G401 (cell line): ENCODE data around the gene TAS2R40. TPM values are rescaled to one million over a fixed set of nuclear protein-coding genes. Genes with fewer than 3 reads are reported as not detected.

Experiments
- DNase-seq: peaks from one replicate; pipeline ENCODE4 v3.0.0-alpha.2; 2015; ENCODE audit warnings: low spot score
- in situ Hi-C: cut with HindIII; loops from 2 replicates; pipeline ENCODE4 v1.10.0; 2016; ENCODE audit warnings: low sequenced_read_pairs, mixed read lengths
- total RNA-seq: library from RNA; depleted of rRNA; stranded (reverse); fragments of >200 nt; shearing (Covaris generic); gene quantifications from 2 replicates; pipeline ENCODE4 v1.2.3, GENCODE V29; 2014

Gene TAS2R40
- total RNA-seq, 1 experiment from 2014 or later = not detected

GRCh38 chr7:143217806-143218205 lies 4.0 kb upstream of the TAS2R40 start:
- no peak for DNase-seq
- in situ Hi-C loops = loop anchor here (25.0 kb wide), 2 partner anchors 206 to 356 kb away; partner anchors contain the start of gene EPHB6

GRCh38 chr7:143221286-143221685 lies 551 bp upstream of the TAS2R40 start:
- in situ Hi-C loops = loop anchor here (25.0 kb wide), 2 partner anchors 209 to 359 kb away; partner anchors contain the start of gene EPHB6
- no peak for DNase-seq

GRCh38 chr7:143222782-143223181 lies 945 bp downstream of the TAS2R40 start:
- DNase-seq = no peak
- in situ Hi-C loops = loop anchor here (25.0 kb wide), 2 partner anchors 210 to 360 kb away; partner anchors contain the start of gene EPHB6

GRCh38 chr7:143223784-143224183 lies 1.9 kb downstream of the TAS2R40 start:
- no peak for DNase-seq
- in situ Hi-C loops = loop anchor here (25.0 kb wide), 2 partner anchors 211 to 361 kb away; partner anchors contain the start of gene EPHB6

GRCh38 chr7:143225047-143225446 lies 3.2 kb downstream of the TAS2R40 start:
- no peak for DNase-seq
- in situ Hi-C loops = no loop called here

GRCh38 chr7:143227806-143228205 lies 6.0 kb downstream of the TAS2R40 start:
- in situ Hi-C loops = no loop called here
- DNase-seq = no peak

- DNase-seq = no peak
- in situ Hi-C loops = no loop called here
These were observed 7.4 kb downstream of the TAS2R40 start for GRCh38 chr7:143229054-143229790.

DNA sequence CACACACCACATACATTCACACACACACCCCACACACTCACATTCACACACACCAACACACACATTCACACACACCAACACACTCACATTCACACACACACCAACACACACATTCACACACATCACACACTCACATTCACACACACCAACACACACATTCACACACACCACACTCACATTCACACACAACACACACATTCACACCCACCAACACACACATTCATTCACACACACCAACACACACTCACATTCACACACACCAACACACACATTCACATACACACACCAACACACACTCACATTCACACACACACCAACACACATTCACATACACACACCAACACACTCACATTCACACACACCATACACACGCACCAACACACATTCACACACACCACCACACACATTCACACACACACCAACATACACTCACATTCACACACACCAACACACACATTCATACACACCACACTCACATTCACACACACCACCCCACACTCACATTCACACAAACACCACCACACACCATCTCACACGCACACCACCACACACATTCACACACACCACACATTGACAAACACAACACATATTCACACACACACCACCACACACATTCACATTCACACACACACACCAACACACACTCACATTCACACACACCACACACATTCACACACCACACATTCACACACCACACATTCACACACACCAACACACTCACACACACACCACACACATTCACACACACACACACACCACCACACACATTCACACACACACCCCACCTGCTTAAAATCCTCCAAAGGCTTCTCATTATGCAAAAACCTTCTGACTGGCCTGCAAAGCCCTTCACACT lies 9.0 kb downstream of the TAS2R40 start:
- in situ Hi-C loops = no loop called here
- DNase-seq = no peak

DNA sequence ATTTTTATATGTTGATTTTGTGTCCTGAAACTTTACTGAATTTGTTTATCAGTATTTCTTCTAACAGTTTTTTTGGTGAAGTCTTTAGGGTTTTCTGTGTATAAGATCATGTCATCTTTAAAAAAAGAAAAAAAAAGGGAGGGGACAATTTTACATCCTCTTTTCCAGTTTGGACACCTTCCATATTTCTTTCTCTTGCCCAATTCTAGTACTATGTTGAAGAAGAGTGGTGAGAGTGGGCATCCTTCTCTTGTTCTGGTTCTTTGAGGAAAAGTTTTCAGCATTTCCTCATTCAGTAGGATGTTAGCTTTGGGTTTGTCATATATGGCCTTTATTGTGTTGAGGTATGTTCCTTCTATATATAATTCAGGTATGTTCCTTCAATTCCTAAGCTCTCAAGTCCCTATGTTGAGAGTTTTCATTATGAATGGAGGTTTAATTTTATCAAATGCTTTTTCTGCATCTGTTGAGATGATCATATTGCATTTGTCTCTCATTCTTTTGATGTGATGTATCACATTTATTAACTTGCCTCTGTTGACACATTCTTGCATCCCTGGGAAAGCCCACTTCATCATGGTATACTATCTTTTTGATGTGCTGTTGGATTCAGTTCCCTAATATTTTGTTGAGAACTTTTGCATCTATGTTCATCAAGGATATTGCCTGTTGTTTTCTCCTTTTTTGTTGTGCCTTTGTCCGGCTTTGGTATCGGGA lies 12.1 kb downstream of the TAS2R40 start:
- in situ Hi-C loops = no loop called here
- no peak for DNase-seq

GRCh38 chr7:143234533-143234875 lies 12.7 kb downstream of the TAS2R40 start:
- in situ Hi-C loops = no loop called here
- no peak for DNase-seq

- in situ Hi-C loops = no loop called here
- no peak for DNase-seq
These were observed 13.7 kb downstream of the TAS2R40 start for GRCh38 chr7:143235561-143235960.

DNA sequence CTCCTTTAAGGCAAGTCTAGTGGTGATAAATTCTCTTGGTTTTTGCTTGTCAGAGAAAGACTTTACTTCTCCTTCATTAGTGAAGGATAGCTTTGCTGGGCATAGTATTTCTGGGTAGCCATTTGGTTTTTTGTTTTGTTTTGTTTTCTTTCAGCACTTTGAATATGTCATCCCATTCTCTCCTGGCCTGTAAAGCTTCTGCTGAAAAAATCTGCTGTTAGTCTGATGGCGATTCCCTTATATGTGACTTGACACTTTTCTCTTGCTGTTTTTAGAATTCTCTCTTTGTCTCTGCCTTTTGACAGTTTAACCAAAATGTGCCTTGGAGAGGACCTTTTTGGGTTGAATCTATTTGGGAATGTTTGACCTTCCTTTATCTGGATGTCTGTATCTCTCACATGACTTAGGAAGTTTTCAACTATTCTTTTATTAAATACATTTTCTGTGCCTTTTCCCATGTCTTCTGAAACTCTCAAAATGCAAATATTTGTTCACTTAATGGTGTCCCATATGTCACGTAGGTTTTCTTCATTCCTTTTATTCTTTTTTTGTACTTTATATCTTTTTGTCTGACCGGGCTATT lies 14.7 kb downstream of the TAS2R40 start:
- no peak for DNase-seq
- in situ Hi-C loops = no loop called here

- in situ Hi-C loops = no loop called here
- no peak for DNase-seq
These were observed 15.5 kb downstream of the TAS2R40 start for GRCh38 chr7:143237366-143237765.

GRCh38 chr7:143238289-143238980 lies 16.6 kb downstream of the TAS2R40 start:
- DNase-seq = no peak
- in situ Hi-C loops = no loop called here

- no peak for DNase-seq
- in situ Hi-C loops = no loop called here
These were observed 18.0 kb downstream of the TAS2R40 start for GRCh38 chr7:143239813-143240212.

DNA sequence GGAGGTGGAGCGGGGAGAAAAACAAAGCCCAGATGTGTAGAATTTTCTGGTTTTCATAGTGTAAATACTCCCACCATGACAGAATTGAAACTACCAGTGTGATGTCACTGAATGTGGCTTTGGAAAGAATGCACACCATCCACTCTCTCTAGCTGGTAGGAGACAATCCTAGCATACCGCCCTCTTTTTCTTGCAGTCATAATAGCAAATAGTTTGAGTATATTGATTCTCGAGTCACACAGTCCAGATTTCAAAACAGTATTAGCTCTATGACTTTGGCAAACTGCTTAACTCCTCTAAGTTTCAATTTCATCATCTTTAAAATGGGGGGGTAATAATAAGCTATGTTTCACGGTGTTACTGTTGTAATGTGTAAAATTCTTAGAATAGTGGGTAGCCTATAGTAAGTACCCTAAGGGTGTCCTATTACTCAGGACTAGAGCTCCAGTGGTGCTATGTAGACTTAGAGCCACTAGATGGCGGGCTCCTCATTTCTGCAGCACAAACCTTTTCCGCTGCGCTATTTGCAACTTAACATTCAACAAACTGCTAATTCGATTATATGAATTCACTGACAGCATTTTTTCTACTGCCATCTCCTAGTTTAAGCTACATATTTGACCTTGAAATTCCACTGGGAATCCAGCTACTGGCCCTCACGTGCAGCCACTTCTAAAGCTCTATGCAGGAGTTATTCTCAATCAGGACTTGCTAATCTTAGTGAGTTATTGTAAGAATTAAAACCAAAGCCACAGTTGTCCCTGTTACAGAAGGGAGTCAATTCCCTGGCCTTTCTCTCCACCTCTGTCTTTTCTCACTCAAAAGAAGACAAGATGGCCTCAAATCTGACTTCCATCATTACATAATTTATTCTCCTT lies 18.7 kb downstream of the TAS2R40 start:
- peak; percentile 80 for DNase-seq
- in situ Hi-C loops = no loop called here

DNA sequence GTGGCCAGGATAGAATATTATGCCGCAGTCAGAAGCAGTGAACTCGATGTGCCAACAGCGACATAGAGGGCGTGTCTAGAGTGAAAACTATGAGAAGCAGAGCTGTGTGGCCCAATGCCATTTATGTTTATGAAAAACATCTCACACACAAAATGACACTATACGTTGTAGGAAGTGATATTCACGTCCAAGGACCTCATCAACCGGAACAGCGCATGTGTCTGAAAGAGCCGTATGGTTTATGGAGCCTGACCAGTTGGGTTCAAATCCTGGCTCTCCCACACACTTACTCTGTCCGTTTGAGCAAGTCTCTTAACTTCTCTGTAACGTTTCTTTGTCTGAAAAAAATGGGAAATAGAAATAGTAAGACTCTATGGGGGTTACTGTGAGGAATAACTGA lies 20.5 kb downstream of the TAS2R40 start:
- no peak for DNase-seq
- in situ Hi-C loops = no loop called here

DNA sequence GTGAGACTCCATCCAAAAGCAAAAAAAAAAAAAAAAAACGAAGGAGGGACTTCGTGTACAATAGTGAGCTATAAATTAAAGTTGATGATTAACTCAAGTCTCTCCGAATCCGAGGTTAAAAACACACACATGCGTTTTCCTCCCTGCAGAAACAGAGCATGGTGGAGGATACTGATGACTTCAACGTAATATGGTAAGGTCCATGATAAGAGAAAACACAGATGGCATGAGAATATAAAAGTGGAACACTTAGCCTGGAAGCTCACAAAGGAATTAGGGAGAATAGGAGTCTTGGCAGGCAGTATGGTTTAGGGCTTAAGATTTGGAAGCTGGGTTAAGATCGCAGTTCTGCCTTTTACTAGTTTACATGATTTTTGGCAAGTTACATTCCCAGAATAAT lies 21.3 kb downstream of the TAS2R40 start:
- no peak for DNase-seq
- in situ Hi-C loops = no loop called here
